CD8-positive, alpha-beta memory T cell (primary cell): ENCODE results near the gene VPS50. TPM values are rescaled to one million over a fixed set of nuclear protein-coding genes. Genes with fewer than 3 reads are reported as not detected.
"Not testable (repeated sequence)": the region's sequence is repeated elsewhere in the genome, so short reads cannot be mapped to it uniquely, and the experiment has no call there.

Source experiments
- CTCF ChIA-PET: fragments of 350-600 bp; sonication (Branson Sonifier 250); formaldehyde crosslinking; loops from one replicate; lab custom pipeline; 2021; ENCODE audit warnings: antibody characterized with exemption; lab: Charles Lee
- POLR2A ChIA-PET: fragments of 350-600 bp; sonication (Branson Sonifier 250); formaldehyde crosslinking; loops from one replicate; lab custom pipeline; 2021; ENCODE audit warnings: antibody characterized with exemption; lab: Charles Lee
- DNase-seq, 5 donors: peaks; one replicate each; pipeline versions ENCODE4 v3.0.0 to v3.0.0-alpha.2; 2020 to 2022; ENCODE audit warnings: mixed read lengths in 1 of 5
- H3K27ac ChIP-seq: one replicate; pipeline ENCODE4 v1.7.0; 2013; ENCODE audit warnings: low read depth, mild to moderate bottlenecking, low read length, moderate library complexity
- H3K27me3 ChIP-seq: 2 replicates; pipeline ENCODE4 v1.7.0; 2013; ENCODE audit warnings: low read length, mild to moderate bottlenecking; ENCODE audit not compliant: insufficient read depth, poor library complexity, severe bottlenecking
- H3K36me3 ChIP-seq: 2 replicates; pipeline ENCODE4 v1.7.0; 2013; ENCODE audit warnings: mild to moderate bottlenecking, low read length, moderate library complexity; ENCODE audit not compliant: insufficient read depth
- H3K4me1 ChIP-seq: 2 replicates; pipeline ENCODE4 v1.7.0; 2013; ENCODE audit warnings: mild to moderate bottlenecking, low read length, moderate library complexity; ENCODE audit not compliant: insufficient read depth
- H3K4me3 ChIP-seq: 2 replicates; pipeline ENCODE4 v1.7.0; 2013; ENCODE audit warnings: mild to moderate bottlenecking, low read length
- H3K9me3 ChIP-seq: 2 replicates; pipeline ENCODE4 v1.7.0; 2013; ENCODE audit warnings: mild to moderate bottlenecking, low read length
- H3K27ac Mint-ChIP-seq, 8 donors: one replicate each; pipeline ENCODE4 v1.8.0; 2020 to 2021; ENCODE audit warnings: mixed read lengths in 8 of 8, mild to moderate bottlenecking in 6 of 8, inconsistent platforms in 3 of 8, moderate library complexity in 3 of 8
- H3K27me3 Mint-ChIP-seq, 2 donors: one replicate each; pipeline ENCODE4 v1.8.0; 2020 to 2021; ENCODE audit warnings: mixed read lengths in 2 of 2, mild to moderate bottlenecking in 1 of 2, moderate library complexity in 1 of 2
- H3K36me3 Mint-ChIP-seq, 3 donors: one replicate each; pipeline ENCODE4 v1.8.0; 2020 to 2021; ENCODE audit warnings: mixed read lengths in 3 of 3, inconsistent platforms in 1 of 3, mild to moderate bottlenecking in 1 of 3
- H3K4me1 Mint-ChIP-seq, 3 donors: one replicate each; pipeline ENCODE4 v1.8.0; 2020 to 2021; ENCODE audit warnings: mixed read lengths in 3 of 3, inconsistent platforms in 1 of 3, mild to moderate bottlenecking in 1 of 3
- H3K4me3 Mint-ChIP-seq, 7 donors: one replicate each; pipeline ENCODE4 v1.8.0; 2020 to 2021; ENCODE audit warnings: mixed read lengths in 7 of 7, mild to moderate bottlenecking in 6 of 7, moderate library complexity in 4 of 7, inconsistent platforms in 2 of 7
- H3K9me3 Mint-ChIP-seq, 5 donors: one replicate each; pipeline ENCODE4 v1.8.0; 2020 to 2022; ENCODE audit warnings: mixed read lengths in 5 of 5, mild to moderate bottlenecking in 3 of 5, moderate library complexity in 2 of 5, inconsistent platforms in 1 of 5
- polyA plus RNA-seq: library from polyadenylated mRNA; unstranded; fragments of 300-500 nt; fragmentation: Illumina TruSeq; gene quantifications from one replicate; pipeline ENCODE4 v1.2.3, GENCODE V29; 2021
- total RNA-seq, 2 experiments: library from RNA; stranded (reverse); gene quantifications; one replicate each; pipeline ENCODE4 v1.2.3, GENCODE V29; 2021

The VPS50 gene
- total and polyA plus RNA-seq, 3 experiments from 2014 or later: 14.9 to 28.2 (median 22.8) TPM

- no peaks in the 10 kb centered on the region for H3K27me3 ChIP-seq
- CTCF ChIA-PET: no interaction called here
- no peaks in the 10 kb centered on the region for H3K4me1 Mint-ChIP-seq
- H3K9me3 ChIP-seq: no peaks in the 10 kb centered on the region
- H3K9me3 Mint-ChIP-seq: no peaks in the 10 kb centered on the region
- H3K36me3 ChIP-seq: no peaks in the 10 kb centered on the region
- H3K27ac Mint-ChIP-seq: peak overlapping the region in 1 of 8 donors; percentile 15
- H3K4me3 Mint-ChIP-seq: no peak overlapping the region
- peaks cover 25 to 68% (median 27%) of the 10 kb centered on the region in 3 donors for H3K36me3 Mint-ChIP-seq
- no peak for DNase-seq
- no peak overlapping the region for H3K4me3 ChIP-seq
- no peak overlapping the region for H3K27ac ChIP-seq
- no peaks in the 10 kb centered on the region for H3K27me3 Mint-ChIP-seq
- POLR2A ChIA-PET: no interaction called here
- H3K4me1 ChIP-seq: no peaks in the 10 kb centered on the region
These were observed 84.6 kb downstream of the VPS50 start for GRCh38 chr7:93316730-93317129.

GRCh38 chr7:93320887-93321286 is 88.7 kb downstream of the VPS50 start:
- Histone ChIP-seq H3K9me3 (no peaks in the 10 kb centered on the region), H3K27me3 (no peaks in the 10 kb centered on the region), H3K27ac (no peak overlapping the region), H3K36me3 (no peaks in the 10 kb centered on the region), H3K4me3 (no peak overlapping the region), H3K4me1 (no peaks in the 10 kb centered on the region)
- Mint-ChIP-seq H3K9me3 (no peaks in the 10 kb centered on the region), H3K27ac (no peak overlapping the region), H3K4me1 (no peaks in the 10 kb centered on the region), H3K27me3 (no peaks in the 10 kb centered on the region), H3K4me3 (peak overlapping the region in 1 of 7 donors; percentile 63), H3K36me3 (peaks cover 19 to 63% (median 46%) of the 10 kb centered on the region in 3 donors)
- CTCF ChIA-PET: no interaction called here
- POLR2A ChIA-PET: no interaction called here
- DNase-seq: no peak

DNA sequence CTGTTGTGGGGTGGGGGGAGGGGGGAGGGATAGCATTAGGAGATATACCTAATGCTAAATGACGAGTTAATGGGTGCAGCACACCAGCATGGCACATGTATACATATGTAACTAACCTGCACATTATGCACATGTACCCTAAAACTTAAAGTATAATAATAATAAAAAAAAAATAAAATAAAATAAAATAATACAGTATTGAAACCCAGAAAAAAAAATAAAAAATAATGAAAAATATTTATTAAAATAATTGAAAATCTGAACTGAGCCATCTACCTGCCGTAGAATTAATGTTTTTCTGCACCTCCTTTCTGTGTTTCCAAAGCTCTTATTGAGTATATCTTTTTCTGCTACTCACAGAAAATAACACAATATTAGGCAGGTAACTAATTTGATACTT is 94.1 kb downstream of the VPS50 start:
- H3K27me3 ChIP-seq, POLR2A ChIA-PET, H3K4me3 Mint-ChIP-seq, CTCF ChIA-PET, H3K9me3 Mint-ChIP-seq, H3K27ac Mint-ChIP-seq, H3K4me1 Mint-ChIP-seq, DNase-seq, H3K9me3 ChIP-seq, H3K27me3 Mint-ChIP-seq, H3K4me1 ChIP-seq, H3K36me3 ChIP-seq, H3K27ac ChIP-seq, H3K4me3 ChIP-seq: not testable (repeated sequence)
- peaks cover 7 to 29% (median 24%) of the 10 kb centered on the region in 3 donors for H3K36me3 Mint-ChIP-seq

DNA sequence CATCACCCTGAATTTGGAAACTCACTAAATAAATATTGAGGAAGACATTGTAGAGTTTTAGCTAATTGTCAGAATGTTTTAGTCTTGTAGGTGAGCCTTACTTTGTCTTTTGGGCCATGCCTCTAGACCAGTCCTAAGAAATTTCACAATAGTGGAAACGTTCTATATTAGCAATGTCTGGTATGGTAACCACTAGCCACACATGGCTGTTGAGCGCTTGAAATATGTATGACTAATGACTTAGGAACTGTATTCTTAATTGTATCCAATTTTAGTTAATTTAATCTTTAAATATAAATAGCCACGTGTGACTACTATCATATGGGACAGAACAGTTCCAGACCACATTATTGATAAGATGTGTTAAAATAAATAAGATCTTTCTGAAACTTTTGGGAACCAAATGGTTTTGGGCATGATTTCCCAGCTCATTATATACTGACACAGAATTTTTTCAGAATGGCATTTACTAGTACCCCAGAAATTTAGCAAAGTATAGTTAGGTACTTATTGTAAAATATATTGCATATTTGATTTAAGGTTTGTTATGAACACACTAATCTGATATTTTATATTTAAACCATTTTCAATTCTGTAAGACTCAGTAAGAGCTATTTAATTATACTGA is 95.0 kb downstream of the VPS50 start:
- Mint-ChIP-seq H3K4me1 (no peaks in the 10 kb centered on the region), H3K27ac (no peak overlapping the region), H3K9me3 (no peaks in the 10 kb centered on the region), H3K27me3 (no peaks in the 10 kb centered on the region), H3K4me3 (no peak overlapping the region), H3K36me3 (peaks cover 2 to 26% (median 16%) of the 10 kb centered on the region in 3 donors)
- no peaks in the 10 kb centered on the region for H3K27me3 ChIP-seq
- no peaks in the 10 kb centered on the region for H3K4me1 ChIP-seq
- DNase-seq: no peak
- ChIA-PET POLR2A (no interaction called here), CTCF (no interaction called here)
- no peaks in the 10 kb centered on the region for H3K36me3 ChIP-seq
- no peak overlapping the region for H3K27ac ChIP-seq
- H3K9me3 ChIP-seq: no peaks in the 10 kb centered on the region
- H3K4me3 ChIP-seq: no peak overlapping the region

- Mint-ChIP-seq H3K9me3 (no peaks in the 10 kb centered on the region), H3K4me3 (no peak overlapping the region), H3K27ac (no peak overlapping the region), H3K27me3 (no peaks in the 10 kb centered on the region), H3K36me3 (peaks cover 8 to 30% (median 11%) of the 10 kb centered on the region in 3 donors), H3K4me1 (no peaks in the 10 kb centered on the region)
- H3K4me3 ChIP-seq: no peak overlapping the region
- DNase-seq: no peak
- ChIA-PET POLR2A (no interaction called here), CTCF (no interaction called here)
- no peak overlapping the region for H3K27ac ChIP-seq
- no peaks in the 10 kb centered on the region for H3K9me3 ChIP-seq
- H3K36me3 ChIP-seq: no peaks in the 10 kb centered on the region
- H3K4me1 ChIP-seq: no peaks in the 10 kb centered on the region
- no peaks in the 10 kb centered on the region for H3K27me3 ChIP-seq
These were observed 99.5 kb downstream of the VPS50 start for GRCh38 chr7:93331706-93332105.

GRCh38 chr7:93332172-93332571 is 100.0 kb downstream of the VPS50 start:
- no peak overlapping the region for H3K4me3 Mint-ChIP-seq
- H3K27me3 ChIP-seq: no peaks in the 10 kb centered on the region
- no peaks in the 10 kb centered on the region for H3K27me3 Mint-ChIP-seq
- H3K27ac Mint-ChIP-seq: peak overlapping the region in 1 of 8 donors; percentile 31
- no peaks in the 10 kb centered on the region for H3K4me1 ChIP-seq
- no peaks in the 10 kb centered on the region for H3K4me1 Mint-ChIP-seq
- no peak overlapping the region for H3K4me3 ChIP-seq
- ChIA-PET CTCF (no interaction called here), POLR2A (no interaction called here)
- DNase-seq: no peak
- H3K36me3 Mint-ChIP-seq: peaks cover 8 to 30% (median 11%) of the 10 kb centered on the region in 3 donors
- H3K9me3 Mint-ChIP-seq: no peaks in the 10 kb centered on the region
- no peaks in the 10 kb centered on the region for H3K36me3 ChIP-seq
- no peak overlapping the region for H3K27ac ChIP-seq
- H3K9me3 ChIP-seq: no peaks in the 10 kb centered on the region

GRCh38 chr7:93337052-93337451 is 104.9 kb downstream of the VPS50 start:
- Histone ChIP-seq H3K27me3 (no peaks in the 10 kb centered on the region), H3K9me3 (no peaks in the 10 kb centered on the region), H3K4me3 (no peak overlapping the region), H3K36me3 (peaks cover 6% of the 10 kb centered on the region), H3K4me1 (no peaks in the 10 kb centered on the region), H3K27ac (no peak overlapping the region)
- POLR2A ChIA-PET: no interaction called here
- Mint-ChIP-seq H3K27me3 (no peaks in the 10 kb centered on the region), H3K36me3 (peaks cover 25 to 56% (median 41%) of the 10 kb centered on the region in 3 donors), H3K9me3 (peaks cover 0 to 2% (median 0%) of the 10 kb centered on the region in 5 donors), H3K4me1 (no peaks in the 10 kb centered on the region), H3K27ac (no peak overlapping the region), H3K4me3 (no peak overlapping the region)
- no peak for DNase-seq
- CTCF ChIA-PET: no interaction called here

GRCh38 chr7:93342178-93342577 is 110.0 kb downstream of the VPS50 start:
- H3K27me3 Mint-ChIP-seq, POLR2A ChIA-PET, H3K36me3 ChIP-seq, H3K27ac ChIP-seq, H3K27ac Mint-ChIP-seq, DNase-seq, H3K4me1 Mint-ChIP-seq, H3K4me1 ChIP-seq, H3K4me3 Mint-ChIP-seq, H3K9me3 Mint-ChIP-seq, CTCF ChIA-PET, H3K4me3 ChIP-seq, H3K9me3 ChIP-seq, H3K27me3 ChIP-seq: not testable (repeated sequence)
- H3K36me3 Mint-ChIP-seq: peaks cover 17 to 34% (median 31%) of the 10 kb centered on the region in 3 donors
